Fibroblast of lung (primary cell): ENCODE measurements around the gene TUBGCP5. TPM values are rescaled to one million over a fixed set of nuclear protein-coding genes. Genes with fewer than 3 reads are reported as not detected.

Experiments
- DNase-seq, 2 donors: peaks; one replicate each; pipeline versions ENCODE4 v3.0.0 to v3.0.0-alpha.2; 2010; ENCODE audit warnings: low read depth in 2 of 2
- H2AFZ ChIP-seq: 2 replicates; pipeline ENCODE4 v1.5.1; 2012; ENCODE audit warnings: low read length, control low read depth, inconsistent platforms
- H3K27ac ChIP-seq: 2 replicates; pipeline ENCODE4 v1.5.1; 2011; ENCODE audit warnings: low read length, control low read depth; ENCODE audit not compliant: insufficient read depth
- H3K27me3 ChIP-seq: 2 replicates; pipeline ENCODE4 v1.5.1; 2011; ENCODE audit warnings: mild to moderate bottlenecking, low read length; ENCODE audit not compliant: control insufficient read depth, insufficient read depth
- H3K36me3 ChIP-seq: 2 replicates; pipeline ENCODE4 v1.5.1; 2011; ENCODE audit warnings: low read length; ENCODE audit not compliant: control insufficient read depth, insufficient read depth
- H3K4me1 ChIP-seq: 2 replicates; pipeline ENCODE4 v1.5.1; 2011; ENCODE audit warnings: low read length; ENCODE audit not compliant: control insufficient read depth, insufficient read depth; ENCODE audit errors: extremely low read depth
- H3K4me2 ChIP-seq: 2 replicates; pipeline ENCODE4 v1.5.1; 2011; ENCODE audit warnings: low read length, control low read depth; ENCODE audit not compliant: insufficient read depth; ENCODE audit errors: extremely low read depth
- H3K4me3 ChIP-seq, 4 experiments: fragments of 200-600 bp in 1 of 4; sonication (generic) in 1 of 4; replicated peaks in 1 of 4; 2 replicates each; pipeline ENCODE4 v1.5.1; 2011 to 2016; ENCODE audit warnings: low read length in 4 of 4, low read depth in 3 of 4, mild to moderate bottlenecking in 3 of 4, control low read depth in 2 of 4, inconsistent platforms in 1 of 4, mixed read lengths in 1 of 4; ENCODE audit not compliant: insufficient read depth in 1 of 4; ENCODE audit errors: control extremely low read depth in 1 of 4
- H3K79me2 ChIP-seq: 2 replicates; pipeline ENCODE4 v1.5.1; 2012; ENCODE audit warnings: mild to moderate bottlenecking, low read length, inconsistent platforms; ENCODE audit not compliant: control insufficient read depth, insufficient read depth
- H3K9ac ChIP-seq: 2 replicates; pipeline ENCODE4 v1.5.1; 2011; ENCODE audit warnings: mild to moderate bottlenecking, low read length, control low read depth; ENCODE audit not compliant: insufficient read depth
- H3K9me3 ChIP-seq: 2 replicates; pipeline ENCODE4 v1.5.1; 2012; ENCODE audit warnings: low read depth, low read length; ENCODE audit not compliant: control insufficient read depth, insufficient read depth
- H4K20me1 ChIP-seq: 2 replicates; pipeline ENCODE4 v1.5.1; 2011; ENCODE audit warnings: low read length; ENCODE audit not compliant: control insufficient read depth, insufficient read depth; ENCODE audit errors: extremely low read depth
- EZH2 ChIP-seq: IDR thresholded peaks from 2 replicates; pipeline ENCODE4 v1.5.1; 2012; ENCODE audit warnings: low read length, control low read depth, mild to moderate bottlenecking; ENCODE audit errors: missing control alignments
- polyA plus RNA-seq, 2 donors: library from polyadenylated mRNA; depleted of rRNA in 1 of 2; stranded (reverse) in 1 of 2; unstranded in 1 of 2; fragments of >200 nt; gene quantifications; 2 replicates each; pipeline ENCODE4 v1.2.1, GENCODE V29; 2011 to 2012; ENCODE audit warnings: missing spikeins in 1 of 2
- total RNA-seq: library from RNA; depleted of rRNA; stranded (reverse); fragments of >200 nt; gene quantifications from 2 replicates; pipeline ENCODE4 v1.2.1, GENCODE V29; 2014
- TF ChIP-seq, protein P1 (sequence below), 2 donors: IDR thresholded peaks in 1 of 2; conservative IDR thresholded peaks in 1 of 2; 1 replicate in 1 of 2; 2 replicates in 1 of 2; pipeline ENCODE4 v1.5.1; 2011 to 2012; ENCODE audit warnings: low read length in 2 of 2, control low read depth in 1 of 2, inconsistent platforms in 1 of 2, low read depth in 1 of 2, mild to moderate bottlenecking in 1 of 2

The TUBGCP5 gene
- total and polyA plus RNA-seq, 2 donors (not counting 1 experiment from before 2014, with no cell fraction given), result 17.0 to 22.0 TPM

DNA sequence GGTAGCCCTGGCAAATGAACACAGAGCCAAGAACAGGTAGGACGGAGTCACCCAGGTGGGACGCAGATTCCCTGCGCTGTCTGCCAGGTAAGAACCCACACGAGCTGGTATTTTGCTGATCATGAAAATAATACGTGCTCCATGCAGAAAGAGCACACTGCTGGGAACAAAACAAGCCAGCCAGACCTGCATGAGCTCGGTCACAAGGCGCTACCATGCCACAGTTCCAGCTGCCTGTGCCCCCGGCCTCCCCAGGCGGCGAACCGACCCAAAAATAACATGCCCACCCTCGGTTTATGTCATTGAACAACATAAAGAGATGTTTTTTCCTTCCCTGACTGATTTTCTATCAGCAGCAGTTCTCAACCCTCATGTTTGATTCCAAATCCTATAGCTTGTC lies 85.0 kb downstream of the TUBGCP5 start:
- no peaks in the 10 kb centered on the region for H3K27me3 ChIP-seq
- no peaks in the 10 kb centered on the region for H4K20me1 ChIP-seq

DNA sequence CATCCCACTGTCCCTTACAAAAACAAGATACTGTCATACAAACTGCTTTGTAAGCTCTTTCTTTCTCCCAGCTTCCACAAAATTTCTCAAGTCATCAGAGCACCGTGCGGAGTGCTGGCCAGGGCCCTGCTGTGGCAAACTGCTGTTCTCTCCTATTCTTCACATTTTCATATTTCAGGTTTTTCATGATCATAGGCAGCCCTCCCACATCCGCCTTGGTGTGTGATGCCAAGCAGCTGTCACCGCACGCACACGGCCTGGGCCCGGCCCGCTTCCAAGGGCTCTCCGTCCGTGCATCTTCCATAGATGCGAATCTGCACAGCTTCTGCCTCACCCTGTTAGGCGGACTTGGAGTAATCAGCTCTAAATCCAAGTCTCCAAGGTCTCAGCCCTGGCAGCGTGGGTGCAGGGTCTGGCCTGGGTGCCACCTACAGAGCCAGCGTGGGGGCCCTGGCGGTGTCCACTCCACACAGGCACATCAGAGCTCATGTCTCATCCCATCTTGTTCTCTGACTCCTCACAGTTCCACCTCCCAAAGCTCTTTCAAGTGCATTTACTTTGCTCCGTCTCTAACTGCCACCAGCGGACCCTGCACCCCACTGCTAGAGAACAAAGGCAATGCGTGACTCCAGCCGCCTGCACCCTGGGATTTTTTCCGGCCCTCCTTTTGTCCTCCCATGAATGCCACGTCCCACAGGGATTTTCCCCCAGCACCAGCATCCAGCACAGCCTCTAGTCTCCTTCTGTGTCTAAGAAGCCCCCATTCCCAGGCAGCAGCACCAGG lies 86.4 kb downstream of the TUBGCP5 start:
- no peaks in the 10 kb centered on the region for H3K36me3 ChIP-seq
- TF ChIP-seq EZH2, result no peak
- TF ChIP-seq, protein P1, sequence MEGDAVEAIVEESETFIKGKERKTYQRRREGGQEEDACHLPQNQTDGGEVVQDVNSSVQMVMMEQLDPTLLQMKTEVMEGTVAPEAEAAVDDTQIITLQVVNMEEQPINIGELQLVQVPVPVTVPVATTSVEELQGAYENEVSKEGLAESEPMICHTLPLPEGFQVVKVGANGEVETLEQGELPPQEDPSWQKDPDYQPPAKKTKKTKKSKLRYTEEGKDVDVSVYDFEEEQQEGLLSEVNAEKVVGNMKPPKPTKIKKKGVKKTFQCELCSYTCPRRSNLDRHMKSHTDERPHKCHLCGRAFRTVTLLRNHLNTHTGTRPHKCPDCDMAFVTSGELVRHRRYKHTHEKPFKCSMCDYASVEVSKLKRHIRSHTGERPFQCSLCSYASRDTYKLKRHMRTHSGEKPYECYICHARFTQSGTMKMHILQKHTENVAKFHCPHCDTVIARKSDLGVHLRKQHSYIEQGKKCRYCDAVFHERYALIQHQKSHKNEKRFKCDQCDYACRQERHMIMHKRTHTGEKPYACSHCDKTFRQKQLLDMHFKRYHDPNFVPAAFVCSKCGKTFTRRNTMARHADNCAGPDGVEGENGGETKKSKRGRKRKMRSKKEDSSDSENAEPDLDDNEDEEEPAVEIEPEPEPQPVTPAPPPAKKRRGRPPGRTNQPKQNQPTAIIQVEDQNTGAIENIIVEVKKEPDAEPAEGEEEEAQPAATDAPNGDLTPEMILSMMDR (conservative IDR thresholded peaks at IDR 0.05 in 1 of 2, IDR thresholded peaks at IDR 0.05 in 1 of 2; ENCODE audit: low read depth in 1 of 2, low read length in 2 of 2), result no peak
- H3K4me1 ChIP-seq, result peaks cover 28% of the 10 kb centered on the region
- H3K79me2 ChIP-seq, result peaks cover 72% of the 10 kb centered on the region
- H2AFZ ChIP-seq, result no peak overlapping the region
- H3K4me2 ChIP-seq, result peak overlapping the region; percentile 73
- no peaks in the 10 kb centered on the region for H3K27me3 ChIP-seq
- H3K9ac ChIP-seq, result no peak overlapping the region
- H3K4me3 ChIP-seq, result peak overlapping the region in 1 of 4 experiments; percentile 6
- no peaks in the 10 kb centered on the region for H4K20me1 ChIP-seq
- peak in 1 of 2 donors; percentile 69 for DNase-seq
- no peaks in the 10 kb centered on the region for H3K9me3 ChIP-seq
- H3K27ac ChIP-seq, result peak overlapping the region; percentile 35

More for the DNA sequence above, 85.0 kb downstream of the TUBGCP5 start:
- H3K79me2 ChIP-seq, result peaks cover 74% of the 10 kb centered on the region
- H2AFZ ChIP-seq, result no peak overlapping the region
- no peak for TF ChIP-seq EZH2
- TF ChIP-seq, protein P1 (conservative IDR thresholded peaks at IDR 0.05 in 1 of 2, IDR thresholded peaks at IDR 0.05 in 1 of 2; ENCODE audit: low read depth in 1 of 2, low read length in 2 of 2), result no peak
- H3K4me2 ChIP-seq, result no peak overlapping the region
- no peak overlapping the region for H3K27ac ChIP-seq
- H3K9me3 ChIP-seq, result no peaks in the 10 kb centered on the region
- no peaks in the 10 kb centered on the region for H3K36me3 ChIP-seq
- no peak overlapping the region for H3K4me3 ChIP-seq
- H3K4me1 ChIP-seq, result peaks cover 26% of the 10 kb centered on the region
- DNase-seq, result no peak
- no peak overlapping the region for H3K9ac ChIP-seq

GRCh38 chr15:22951381-22952280 lies 87.7 kb downstream of the TUBGCP5 start:
- no peak overlapping the region for H3K4me2 ChIP-seq
- no peak for TF ChIP-seq EZH2
- TF ChIP-seq, protein P1 (conservative IDR thresholded peaks at IDR 0.05 in 1 of 2, IDR thresholded peaks at IDR 0.05 in 1 of 2; ENCODE audit: low read depth in 1 of 2, low read length in 2 of 2), result no peak
- H3K9me3 ChIP-seq, result no peaks in the 10 kb centered on the region
- H3K4me1 ChIP-seq, result peaks cover 28% of the 10 kb centered on the region
- peak in 1 of 2 donors; percentile 11 for DNase-seq
- peaks cover 76% of the 10 kb centered on the region for H3K79me2 ChIP-seq
- H3K9ac ChIP-seq, result no peak overlapping the region
- H3K27me3 ChIP-seq, result no peaks in the 10 kb centered on the region
- H4K20me1 ChIP-seq, result no peaks in the 10 kb centered on the region
- H3K27ac ChIP-seq, result peak overlapping the region; percentile 58
- no peak overlapping the region for H3K4me3 ChIP-seq
- no peaks in the 10 kb centered on the region for H3K36me3 ChIP-seq
- no peak overlapping the region for H2AFZ ChIP-seq
